Keratinocyte (primary cell): ENCODE measurements around the gene FAM234A. TPM values are rescaled to one million over a fixed set of nuclear protein-coding genes. Genes with fewer than 3 reads are reported as not detected.

Experiments used
- DNase-seq: peaks from one replicate; pipeline ENCODE4 v3.0.0-alpha.2; 2011; ENCODE audit warnings: low read depth, missing footprints, low spot score
- FAIRE-seq: peaks from 2 replicates; lab custom pipeline; 2011; peaks lifted over from hg19 to GRCh38; lab: Jason Lieb, UNC
- H2AFZ ChIP-seq: 2 replicates; pipeline ENCODE4 v1.6.0; 2012; ENCODE audit warnings: low read length, control low read depth, inconsistent platforms; ENCODE audit not compliant: control insufficient read depth
- H3K27ac ChIP-seq: 2 replicates; pipeline ENCODE4 v1.5.1; 2011; ENCODE audit warnings: low read length; ENCODE audit not compliant: control insufficient read depth, insufficient read depth
- H3K27me3 ChIP-seq: 3 replicates; pipeline ENCODE4 v1.6.0; 2011; ENCODE audit warnings: low read length; ENCODE audit not compliant: control insufficient read depth, insufficient read depth; ENCODE audit errors: extremely low read depth
- H3K36me3 ChIP-seq, 2 experiments: 2 replicates in 1 of 2; 3 replicates in 1 of 2; pipeline ENCODE4 v1.5.1; 2011; ENCODE audit warnings: low read length in 2 of 2, mild to moderate bottlenecking in 1 of 2; ENCODE audit not compliant: control insufficient read depth in 2 of 2, insufficient read depth in 2 of 2; ENCODE audit errors: extremely low read depth in 1 of 2
- H3K4me1 ChIP-seq: 3 replicates; pipeline ENCODE4 v1.5.1; 2011; ENCODE audit warnings: low read length; ENCODE audit not compliant: control insufficient read depth, insufficient read depth; ENCODE audit errors: extremely low read depth
- H3K4me2 ChIP-seq: 3 replicates; pipeline ENCODE4 v1.6.0; 2011; ENCODE audit warnings: low read depth, low read length; ENCODE audit not compliant: control insufficient read depth, insufficient read depth; ENCODE audit errors: extremely low read depth
- H3K4me3 ChIP-seq, 3 experiments: fragments of 200-600 bp in 1 of 3; sonication (generic) in 1 of 3; 2 replicates in 2 of 3; 3 replicates in 1 of 3; pipeline ENCODE4 v1.5.1; 2011 to 2016; ENCODE audit warnings: low read length in 3 of 3, mild to moderate bottlenecking in 3 of 3, control low read depth in 2 of 3, inconsistent platforms in 1 of 3, low read depth in 1 of 3, mixed read lengths in 1 of 3, mixed run types in 1 of 3, moderate library complexity in 1 of 3; ENCODE audit not compliant: control insufficient read depth in 2 of 3, insufficient read depth in 2 of 3; ENCODE audit errors: extremely low read depth in 1 of 3
- H3K79me2 ChIP-seq: 2 replicates; pipeline ENCODE4 v1.6.0; 2012; ENCODE audit warnings: low read length; ENCODE audit not compliant: control insufficient read depth, insufficient read depth
- H3K9ac ChIP-seq: 3 replicates; pipeline ENCODE4 v1.6.0; 2011; ENCODE audit warnings: low read length; ENCODE audit not compliant: control insufficient read depth, insufficient read depth; ENCODE audit errors: extremely low read depth
- H3K9me1 ChIP-seq: 3 replicates; pipeline ENCODE4 v1.6.0; 2011; ENCODE audit warnings: low read length; ENCODE audit not compliant: control insufficient read depth, insufficient read depth; ENCODE audit errors: extremely low read depth
- H3K9me3 ChIP-seq: 2 replicates; pipeline ENCODE4 v1.5.1; 2012; ENCODE audit warnings: low read depth, low read length; ENCODE audit not compliant: control insufficient read depth
- H4K20me1 ChIP-seq: 3 replicates; pipeline ENCODE4 v1.6.0; 2011; ENCODE audit warnings: low read length; ENCODE audit not compliant: control insufficient read depth, insufficient read depth; ENCODE audit errors: extremely low read depth
- EZH2 ChIP-seq: IDR thresholded peaks from one replicate; pipeline ENCODE4 v1.6.1; 2012; ENCODE audit warnings: inconsistent platforms, mild to moderate bottlenecking, low read length, moderate library complexity
- dilution Hi-C: fragments of 300-500 bp; cut with MboI; formaldehyde crosslinking; loops from one replicate; pipeline ENCODE4 v1.7.0; 2020; ENCODE audit warnings: low sequenced_read_pairs; ENCODE audit not compliant: extremely low pct_ligation_motif_present
- polyA plus RNA-seq, 5 experiments: library from polyadenylated mRNA; depleted of rRNA in 3 of 5; stranded (reverse) in 3 of 5; stranded (forward) in 1 of 5; unstranded in 1 of 5; fragments of >200 nt; gene quantifications; 1 replicate in 1 of 5; 2 replicates in 3 of 5; 3 replicates in 1 of 5; pipeline versions ENCODE4 v1.2.1 to v1.2.3, GENCODE V29; 2011 to 2012; ENCODE audit warnings: missing spikeins in 2 of 5, low read depth in 1 of 5, low replicate concordance in 1 of 5
- TF ChIP-seq, protein P1 (sequence below), 3 experiments: IDR thresholded peaks in 1 of 3; conservative IDR thresholded peaks in 1 of 3; optimal IDR thresholded peaks in 1 of 3; 2 replicates in 2 of 3; 3 replicates in 1 of 3; pipeline versions ENCODE3 to v1.5.1; 2011; ENCODE audit warnings: low read length in 3 of 3, mild to moderate bottlenecking in 3 of 3, moderate library complexity in 2 of 3, control low read depth in 1 of 3, inconsistent platforms in 1 of 3; ENCODE audit not compliant: insufficient read depth in 2 of 3; ENCODE audit errors: extremely low read depth in 1 of 3

Gene FAM234A
- polyA plus RNA-seq, 1 donor (not counting 4 experiments of a cell fraction or from before 2014, with no cell fraction given), result 18.3 TPM

- Histone ChIP-seq H3K36me3 (peaks cover 4 to 21% of the 10 kb centered on the region in 2 experiments), H3K4me1 (no peaks in the 10 kb centered on the region), H3K4me3 (no peak overlapping the region), H3K9me1 (no peaks in the 10 kb centered on the region), H3K4me2 (no peak overlapping the region), H4K20me1 (no peaks in the 10 kb centered on the region), H3K9ac (no peak overlapping the region), H3K79me2 (no peaks in the 10 kb centered on the region), H3K27me3 (peaks cover 18% of the 10 kb centered on the region), H2AFZ (no peak overlapping the region), H3K9me3 (no peaks in the 10 kb centered on the region), H3K27ac (no peak overlapping the region)
- dilution Hi-C loops, result no loop called here
- no peak for TF ChIP-seq EZH2
- TF ChIP-seq, protein P1, sequence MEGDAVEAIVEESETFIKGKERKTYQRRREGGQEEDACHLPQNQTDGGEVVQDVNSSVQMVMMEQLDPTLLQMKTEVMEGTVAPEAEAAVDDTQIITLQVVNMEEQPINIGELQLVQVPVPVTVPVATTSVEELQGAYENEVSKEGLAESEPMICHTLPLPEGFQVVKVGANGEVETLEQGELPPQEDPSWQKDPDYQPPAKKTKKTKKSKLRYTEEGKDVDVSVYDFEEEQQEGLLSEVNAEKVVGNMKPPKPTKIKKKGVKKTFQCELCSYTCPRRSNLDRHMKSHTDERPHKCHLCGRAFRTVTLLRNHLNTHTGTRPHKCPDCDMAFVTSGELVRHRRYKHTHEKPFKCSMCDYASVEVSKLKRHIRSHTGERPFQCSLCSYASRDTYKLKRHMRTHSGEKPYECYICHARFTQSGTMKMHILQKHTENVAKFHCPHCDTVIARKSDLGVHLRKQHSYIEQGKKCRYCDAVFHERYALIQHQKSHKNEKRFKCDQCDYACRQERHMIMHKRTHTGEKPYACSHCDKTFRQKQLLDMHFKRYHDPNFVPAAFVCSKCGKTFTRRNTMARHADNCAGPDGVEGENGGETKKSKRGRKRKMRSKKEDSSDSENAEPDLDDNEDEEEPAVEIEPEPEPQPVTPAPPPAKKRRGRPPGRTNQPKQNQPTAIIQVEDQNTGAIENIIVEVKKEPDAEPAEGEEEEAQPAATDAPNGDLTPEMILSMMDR (optimal IDR thresholded peaks at IDR 0.05 in 1 of 3, IDR thresholded peaks at IDR 0.05 in 1 of 3, conservative IDR thresholded peaks at IDR 0.05 in 1 of 3; ENCODE audit: extremely low read depth in 1 of 3, insufficient read depth in 2 of 3, low read length in 3 of 3), result no peak
- DNase-seq (no peak), FAIRE-seq (no peak)
Observed at GRCh38 chr16:286491-287297, 52.1 kb downstream of the FAM234A start.

- Histone ChIP-seq H3K36me3 (peaks cover 8 to 23% of the 10 kb centered on the region in 2 experiments), H3K4me2 (no peak overlapping the region), H3K4me1 (no peaks in the 10 kb centered on the region), H3K9ac (no peak overlapping the region), H3K79me2 (no peaks in the 10 kb centered on the region), H3K27ac (no peak overlapping the region), H3K4me3 (no peak overlapping the region), H4K20me1 (no peaks in the 10 kb centered on the region), H3K9me3 (no peaks in the 10 kb centered on the region), H3K9me1 (no peaks in the 10 kb centered on the region), H3K27me3 (peaks cover 12% of the 10 kb centered on the region), H2AFZ (no peak overlapping the region)
- no peak for DNase-seq
- dilution Hi-C loops, result no loop called here
- no peak for FAIRE-seq
- TF ChIP-seq EZH2, result no peak
- TF ChIP-seq, protein P1 (optimal IDR thresholded peaks at IDR 0.05 in 1 of 3, IDR thresholded peaks at IDR 0.05 in 1 of 3, conservative IDR thresholded peaks at IDR 0.05 in 1 of 3; ENCODE audit: extremely low read depth in 1 of 3, insufficient read depth in 2 of 3, low read length in 3 of 3), result no peak
Observed at GRCh38 chr16:287298-287811, 52.7 kb downstream of the FAM234A start.
